ENCODE measurements around the gene FDCSP. TPM values are rescaled to one million over a fixed set of nuclear protein-coding genes. Genes with fewer than 3 reads are reported as not detected.
"Not testable (repeated sequence)": the region's sequence is repeated elsewhere in the genome, so short reads cannot be mapped to it uniquely, and the experiment has no call there.

Gene FDCSP
- total RNA-seq, 4 donors from 2014 or later, result not detected

DNA sequence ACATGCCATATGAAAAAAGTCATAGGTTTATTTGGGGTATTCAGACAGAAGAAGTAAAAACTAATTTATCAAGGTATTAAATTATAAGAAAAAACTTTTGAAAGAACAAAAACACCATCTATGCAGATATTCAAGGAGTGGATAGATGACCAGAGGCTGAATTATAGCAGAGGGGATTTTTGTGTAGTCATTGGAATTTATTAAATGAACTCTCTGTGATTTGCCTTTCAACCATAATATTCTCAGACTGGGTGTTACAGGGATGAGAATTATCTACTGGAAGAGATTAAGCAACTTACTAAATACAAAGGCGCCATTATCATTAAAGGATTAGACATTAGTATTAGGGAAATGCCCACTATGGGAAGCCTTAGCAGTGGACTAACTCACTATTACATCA, 9.4 kb upstream of the FDCSP start:
- not testable (repeated sequence) for H3K27me3 ChIP-seq; H3K36me3 ChIP-seq; H3K4me1 ChIP-seq; H3K27ac ChIP-seq; H3K4me3 ChIP-seq; H3K9me3 ChIP-seq; DNase-seq (ENCODE audit: low spot score in 2 of 2)
- WGBS, 2 donors, result 93 to 100% methylated on average over 1 of the region's 1 CpG

DNA sequence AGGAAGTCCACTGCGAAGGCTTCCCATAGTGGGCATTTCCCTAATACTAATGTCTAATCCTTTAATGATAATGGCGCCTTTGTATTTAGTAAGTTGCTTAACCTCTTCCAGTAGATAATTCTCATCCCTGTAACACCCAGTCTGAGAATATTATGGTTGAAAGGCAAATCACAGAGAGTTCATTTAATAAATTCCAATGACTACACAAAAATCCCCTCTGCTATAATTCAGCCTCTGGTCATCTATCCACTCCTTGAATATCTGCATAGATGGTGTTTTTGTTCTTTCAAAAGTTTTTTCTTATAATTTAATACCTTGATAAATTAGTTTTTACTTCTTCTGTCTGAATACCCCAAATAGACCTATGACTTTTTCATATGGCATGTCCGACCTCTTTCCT, 4.5 kb upstream of the FDCSP start:
- H3K4me1 ChIP-seq; DNase-seq (ENCODE audit: low spot score in 2 of 2); H3K27ac ChIP-seq; H3K36me3 ChIP-seq; H3K4me3 ChIP-seq; H3K27me3 ChIP-seq; H3K9me3 ChIP-seq: not testable (repeated sequence)
- WGBS, 2 donors, result 89 to 90% methylated on average over 3 of the region's 3 CpGs

DNA sequence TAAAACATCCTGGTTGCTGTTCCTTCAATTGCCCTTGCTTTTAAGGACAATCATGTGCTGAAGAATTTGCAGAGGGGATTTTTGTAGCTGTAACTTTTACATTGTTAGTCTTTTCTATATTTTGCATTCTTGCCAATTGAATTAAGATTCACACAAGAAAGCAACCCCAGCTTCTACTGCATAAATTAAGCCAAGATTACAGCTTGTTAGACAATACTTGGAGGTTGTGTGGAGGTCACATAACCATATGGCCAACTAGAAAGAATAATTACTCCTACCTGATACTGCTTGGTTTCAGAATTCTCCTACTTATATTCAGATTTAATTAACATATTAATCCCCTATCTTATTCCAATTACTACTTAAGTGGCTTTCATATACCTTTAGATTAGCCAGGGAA, 4.1 kb upstream of the FDCSP start:
- DNase-seq (ENCODE audit: low spot score in 2 of 2); H3K27me3 ChIP-seq; H3K4me3 ChIP-seq; H3K27ac ChIP-seq; H3K9me3 ChIP-seq; H3K36me3 ChIP-seq; H3K4me1 ChIP-seq: not testable (repeated sequence)

DNA sequence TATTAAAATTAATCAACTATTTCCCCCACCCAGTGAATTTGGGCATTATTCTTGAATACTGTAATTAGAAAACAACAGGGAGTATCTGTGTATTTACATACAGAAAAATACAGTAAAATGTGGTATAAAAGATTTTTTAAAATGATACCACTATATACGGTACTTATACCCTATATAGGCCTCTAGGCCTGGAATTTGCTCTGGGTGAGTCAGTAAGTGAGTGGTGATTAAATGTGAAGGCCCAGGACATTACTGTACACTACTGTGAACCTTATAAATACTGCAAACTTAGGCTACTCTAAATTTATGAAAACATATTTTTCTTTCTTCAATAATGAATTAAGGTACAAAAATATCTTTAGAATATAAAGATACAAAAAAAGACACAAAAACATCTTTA, 10.2 kb downstream of the FDCSP start:
- 53 to 88% methylated on average over 1 of the region's 1 CpG for WGBS, 2 donors
- TF ChIP-seq, protein P1, sequence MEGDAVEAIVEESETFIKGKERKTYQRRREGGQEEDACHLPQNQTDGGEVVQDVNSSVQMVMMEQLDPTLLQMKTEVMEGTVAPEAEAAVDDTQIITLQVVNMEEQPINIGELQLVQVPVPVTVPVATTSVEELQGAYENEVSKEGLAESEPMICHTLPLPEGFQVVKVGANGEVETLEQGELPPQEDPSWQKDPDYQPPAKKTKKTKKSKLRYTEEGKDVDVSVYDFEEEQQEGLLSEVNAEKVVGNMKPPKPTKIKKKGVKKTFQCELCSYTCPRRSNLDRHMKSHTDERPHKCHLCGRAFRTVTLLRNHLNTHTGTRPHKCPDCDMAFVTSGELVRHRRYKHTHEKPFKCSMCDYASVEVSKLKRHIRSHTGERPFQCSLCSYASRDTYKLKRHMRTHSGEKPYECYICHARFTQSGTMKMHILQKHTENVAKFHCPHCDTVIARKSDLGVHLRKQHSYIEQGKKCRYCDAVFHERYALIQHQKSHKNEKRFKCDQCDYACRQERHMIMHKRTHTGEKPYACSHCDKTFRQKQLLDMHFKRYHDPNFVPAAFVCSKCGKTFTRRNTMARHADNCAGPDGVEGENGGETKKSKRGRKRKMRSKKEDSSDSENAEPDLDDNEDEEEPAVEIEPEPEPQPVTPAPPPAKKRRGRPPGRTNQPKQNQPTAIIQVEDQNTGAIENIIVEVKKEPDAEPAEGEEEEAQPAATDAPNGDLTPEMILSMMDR (IDR thresholded peaks at IDR 0.05), result no peak
- TF ChIP-seq EP300 (IDR thresholded peaks at IDR 0.05) (no peak), POLR2A (IDR thresholded peaks at IDR 0.05) (no peak)
- Histone ChIP-seq H3K27ac (no peak overlapping the region), H3K9me3 (no peaks in the 10 kb centered on the region), H3K27me3 (no peaks in the 10 kb centered on the region), H3K4me3 (no peak overlapping the region), H3K36me3 (no peaks in the 10 kb centered on the region), H3K4me1 (no peaks in the 10 kb centered on the region)
- DNase-seq (ENCODE audit: low spot score in 2 of 2), result no peak

DNA sequence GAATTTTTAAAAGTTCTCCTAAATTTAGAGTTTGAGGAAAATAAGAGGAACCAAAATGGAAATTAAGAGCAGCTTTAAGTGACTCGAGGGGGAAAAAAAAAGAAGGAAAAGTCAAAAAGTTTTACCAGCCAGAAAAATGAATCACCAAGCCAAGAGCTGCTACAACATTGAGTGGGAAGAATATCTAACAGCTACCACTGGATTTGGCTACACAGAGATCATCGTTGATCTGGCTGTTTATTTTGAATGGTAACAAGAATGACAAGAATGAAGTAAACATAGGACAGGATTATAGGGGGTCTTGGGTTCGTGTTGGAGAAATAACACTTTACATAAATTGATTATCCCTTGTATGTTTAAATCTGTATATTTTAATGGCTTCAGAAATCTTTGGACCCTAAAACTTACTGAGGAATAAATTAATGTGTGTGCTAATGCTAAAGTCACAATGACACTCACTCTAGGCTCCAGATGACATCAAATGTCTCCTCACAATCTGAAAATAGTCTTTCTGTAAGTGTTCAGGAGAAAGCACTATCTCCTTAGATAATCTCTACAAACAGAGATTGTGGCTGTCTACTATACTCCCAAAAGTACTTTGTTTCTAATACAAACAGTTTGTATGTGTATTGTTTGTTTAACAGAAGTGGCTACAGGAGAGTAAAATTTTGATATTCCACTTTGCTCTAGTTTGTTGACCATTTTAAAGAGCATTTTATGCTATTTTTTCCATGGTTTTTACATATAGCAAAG, 13.4 kb downstream of the FDCSP start:
- Histone ChIP-seq H3K4me3 (no peak overlapping the region), H3K27ac (no peak overlapping the region), H3K27me3 (no peaks in the 10 kb centered on the region), H3K9me3 (no peaks in the 10 kb centered on the region), H3K36me3 (no peaks in the 10 kb centered on the region), H3K4me1 (no peaks in the 10 kb centered on the region)
- TF ChIP-seq, protein P1 (IDR thresholded peaks at IDR 0.05), result no peak
- TF ChIP-seq EP300 (IDR thresholded peaks at IDR 0.05) (no peak), POLR2A (IDR thresholded peaks at IDR 0.05) (no peak)
- DNase-seq (ENCODE audit: low spot score in 2 of 2), result no peak
- 29 to 39% methylated on average over 3 of the region's 3 CpGs for WGBS, 2 donors

DNA sequence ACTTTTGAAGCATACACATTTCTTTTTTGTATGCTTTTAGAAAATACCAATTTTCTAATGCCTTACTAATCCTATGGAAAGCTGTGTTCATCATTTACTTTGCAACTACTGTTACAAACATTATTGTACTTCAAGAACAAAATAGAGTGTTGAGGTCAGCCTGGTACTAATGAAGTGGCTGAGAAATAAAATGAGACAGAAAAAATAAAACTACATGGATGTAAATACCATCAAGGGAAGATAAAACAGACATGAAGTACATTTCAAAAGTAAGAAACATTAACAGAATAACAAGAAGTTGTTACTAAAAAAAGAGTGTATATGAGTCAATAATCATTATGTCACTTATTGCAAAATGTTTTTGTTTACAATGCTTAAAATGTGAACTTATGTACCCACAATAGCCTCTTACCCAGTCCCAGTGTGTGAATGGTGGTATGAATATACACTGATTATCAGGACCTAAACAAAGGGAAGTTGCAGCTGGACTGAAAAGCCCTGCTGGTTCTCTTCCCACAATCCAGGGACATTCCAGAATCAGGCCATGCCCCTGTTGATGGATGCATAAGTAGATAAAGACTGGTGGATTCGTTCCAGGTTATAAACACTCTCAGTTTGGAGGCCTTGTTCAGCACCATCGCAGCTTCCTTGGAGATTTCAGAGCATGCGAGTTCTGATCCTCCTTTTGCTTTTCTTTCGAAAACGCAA, 14.1 kb downstream of the FDCSP start:
- Histone ChIP-seq H3K27ac (no peak overlapping the region), H3K4me1 (no peaks in the 10 kb centered on the region), H3K4me3 (no peak overlapping the region), H3K27me3 (no peaks in the 10 kb centered on the region), H3K9me3 (no peaks in the 10 kb centered on the region), H3K36me3 (no peaks in the 10 kb centered on the region)
- TF ChIP-seq EP300 (IDR thresholded peaks at IDR 0.05) (no peak), POLR2A (IDR thresholded peaks at IDR 0.05) (no peak)
- TF ChIP-seq, protein P1 (IDR thresholded peaks at IDR 0.05), result no peak
- no peak for DNase-seq (ENCODE audit: low spot score in 2 of 2)
- 57 to 71% methylated on average over 5 of the region's 5 CpGs for WGBS, 2 donors

DNA sequence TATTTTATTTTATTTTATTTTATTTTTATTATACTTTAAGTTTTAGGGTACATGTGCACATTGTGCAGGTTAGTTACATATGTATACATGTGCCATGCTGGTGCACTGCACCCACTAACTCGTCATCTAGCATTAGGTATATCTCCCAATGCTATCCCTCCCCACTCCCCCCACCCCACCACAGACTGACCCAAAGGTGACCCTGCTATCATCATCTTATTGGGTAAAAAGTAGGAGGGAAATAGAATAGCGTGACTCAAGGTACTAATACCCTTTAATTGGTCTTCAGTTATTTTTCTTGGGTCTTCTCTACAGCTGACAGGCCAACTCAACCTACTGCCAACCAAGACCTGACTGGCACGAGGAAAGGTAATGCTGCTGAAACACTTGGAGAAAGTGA, 16.4 kb downstream of the FDCSP start, which contains the start of gene CSN3:
TSS of gene CSN3 (plus strand) at position 301 of the 400 bp plus-strand sequence. CDS start 2,223 bp downstream, outside the sequence.
- H3K4me3 ChIP-seq; DNase-seq (ENCODE audit: low spot score in 2 of 2); H3K9me3 ChIP-seq; H3K4me1 ChIP-seq; H3K27ac ChIP-seq; H3K27me3 ChIP-seq; H3K36me3 ChIP-seq: not testable (repeated sequence)
- WGBS, 2 donors, result 87 to 90% methylated on average over 3 of the region's 3 CpGs
